ENCODE data around the gene H2BK1. TPM values are rescaled to one million over a fixed set of nuclear protein-coding genes. Genes with fewer than 3 reads are reported as not detected.

H2BK1 gene
- total and polyA plus RNA-seq, 2 experiments from 2014 or later = not detected

- Histone ChIP-seq H3K36me3 (replicated peaks; ENCODE audit: insufficient read depth, low read depth) (no peaks in the 10 kb centered on the region), H3K4me2 (peak overlapping the region; percentile 93), H3K9me2 (replicated peaks; ENCODE audit: insufficient read depth) (no peaks in the 10 kb centered on the region), H3K9me3 (ENCODE audit: low read depth) (no peaks in the 10 kb centered on the region), H3K4me1 (ENCODE audit: insufficient read depth) (peaks cover 39% of the 10 kb centered on the region), H3K27ac (peak overlapping the region; percentile 99), H2AFZ (peak overlapping the region; percentile 88), H4K20me1 (ENCODE audit: insufficient read depth, poor library complexity, severe bottlenecking) (no peaks in the 10 kb centered on the region), H3K27me3 (no peaks in the 10 kb centered on the region), H3K79me2 (peaks cover 16% of the 10 kb centered on the region), H3K4me3 (peak overlapping the region; percentile 64)
- no peak for DNase-seq (ENCODE audit: low spot score)
- TF ChIP-seq EZH2phosphoT487 (IDR thresholded peaks at IDR 0.05; ENCODE audit: low read depth, severe bottlenecking, unreplicated experiment) (no peak), EZH2 (IDR thresholded peaks at IDR 0.05; ENCODE audit: borderline replicate concordance) (no peak), CTCF (IDR thresholded peaks at IDR 0.05; ENCODE audit: poor library complexity) (no peak)
- 22% methylated on average over 7 of the region's 9 CpGs for WGBS (ENCODE audit: low lambda C conversion rate, missing lambda C conversion rate)
Measured at GRCh38 chr7:151252561-151252835, 42.2 kb upstream of the H2BK1 start.

- peak; percentile 88 for DNase-seq (ENCODE audit: low spot score)
- 5% methylated on average over 29 of the region's 79 CpGs for WGBS (ENCODE audit: low lambda C conversion rate, missing lambda C conversion rate)
- Histone ChIP-seq H3K4me1 (ENCODE audit: insufficient read depth) (peaks cover 43% of the 10 kb centered on the region), H3K9me2 (replicated peaks; ENCODE audit: insufficient read depth) (no peaks in the 10 kb centered on the region), H3K36me3 (replicated peaks; ENCODE audit: insufficient read depth, low read depth) (no peaks in the 10 kb centered on the region), H3K9me3 (ENCODE audit: low read depth) (no peaks in the 10 kb centered on the region), H3K4me3 (peak overlapping the region; percentile 64), H3K4me2 (peak overlapping the region; percentile 93), H3K27me3 (no peaks in the 10 kb centered on the region), H3K27ac (peak overlapping the region; percentile 99), H3K79me2 (peaks cover 21% of the 10 kb centered on the region), H4K20me1 (ENCODE audit: insufficient read depth, poor library complexity, severe bottlenecking) (no peaks in the 10 kb centered on the region), H2AFZ (peak overlapping the region; percentile 88)
- TF ChIP-seq EZH2phosphoT487 (IDR thresholded peaks at IDR 0.05; ENCODE audit: low read depth, severe bottlenecking, unreplicated experiment) = no peak
Measured at GRCh38 chr7:151251689-151252560, 41.6 kb upstream of the H2BK1 start.

- TF ChIP-seq EZH2phosphoT487 (IDR thresholded peaks at IDR 0.05; ENCODE audit: low read depth, severe bottlenecking, unreplicated experiment) = no peak
- TF ChIP-seq EZH2 (IDR thresholded peaks at IDR 0.05; ENCODE audit: borderline replicate concordance) = no peak
- TF ChIP-seq CTCF (IDR thresholded peaks at IDR 0.05; ENCODE audit: poor library complexity) = no peak
- 6% methylated on average over 19 of the region's 19 CpGs for WGBS (ENCODE audit: low lambda C conversion rate, missing lambda C conversion rate)
- Histone ChIP-seq H3K4me1 (ENCODE audit: insufficient read depth) (peaks cover 48% of the 10 kb centered on the region), H3K79me2 (peaks cover 27% of the 10 kb centered on the region), H3K9me2 (replicated peaks; ENCODE audit: insufficient read depth) (no peaks in the 10 kb centered on the region), H3K27me3 (no peaks in the 10 kb centered on the region), H3K4me2 (peak overlapping the region; percentile 93), H3K27ac (peak overlapping the region; percentile 99), H3K4me3 (peak overlapping the region; percentile 29), H2AFZ (peak overlapping the region; percentile 19), H3K36me3 (replicated peaks; ENCODE audit: insufficient read depth, low read depth) (no peaks in the 10 kb centered on the region), H3K9me3 (ENCODE audit: low read depth) (no peaks in the 10 kb centered on the region), H4K20me1 (ENCODE audit: insufficient read depth, poor library complexity, severe bottlenecking) (no peaks in the 10 kb centered on the region)
- peak; percentile 64 for DNase-seq (ENCODE audit: low spot score)
Measured at GRCh38 chr7:151251328-151251688, 41.0 kb upstream of the H2BK1 start.

Data from hepatocyte (in vitro differentiated cells).